A673 (cell line): ENCODE data around the gene MSI2. TPM values are rescaled to one million over a fixed set of nuclear protein-coding genes. Genes with fewer than 3 reads are reported as not detected.

ENCODE experiments used
- BruUV-seq: library from RNA; stranded (reverse); fragments of 400-500 nt; replicated peaks from 2 replicates; lab custom pipeline; 2021; lab: Mats Ljungman, UMichigan
- CTCF ChIA-PET: fragments of 300-600 bp; sonication (Branson Sonifier 250); formaldehyde crosslinking; loops from one replicate; lab custom pipeline; 2022; ENCODE audit warnings: antibody characterized with exemption; lab: Charles Lee
- POLR2A ChIA-PET: fragments of 300-600 bp; sonication (Branson Sonifier 250); formaldehyde crosslinking; loops from one replicate; lab custom pipeline; 2022; ENCODE audit warnings: antibody characterized with exemption; ENCODE audit not compliant: low non-redundant PET; lab: Charles Lee
- DNase-seq: peaks from one replicate; pipeline ENCODE4 v3.0.0-alpha.2; 2015; ENCODE audit warnings: low spot score
- H3K27ac ChIP-seq: fragments of 200-600 bp; sonication (generic); 2 replicates; pipeline ENCODE4 v1.5.1; 2016; ENCODE audit warnings: mixed run types, low read depth, mild to moderate bottlenecking, mixed read lengths, antibody characterized with exemption, low read length; ENCODE audit not compliant: poor library complexity, severe bottlenecking
- H3K27me3 ChIP-seq: fragments of 200-600 bp; sonication (generic); replicated peaks from 2 replicates; pipeline ENCODE4 v1.6.1; 2017; ENCODE audit warnings: mixed run types, low read depth, mild to moderate bottlenecking, mixed read lengths, antibody characterized with exemption, low read length; ENCODE audit not compliant: insufficient read depth, poor library complexity
- H3K36me3 ChIP-seq: fragments of 200-600 bp; sonication (generic); 2 replicates; pipeline ENCODE4 v1.6.1; 2016; ENCODE audit warnings: mixed run types, mild to moderate bottlenecking, mixed read lengths, antibody characterized with exemption, low read length; ENCODE audit not compliant: insufficient read depth, poor library complexity, severe bottlenecking
- H3K4me1 ChIP-seq: fragments of 200-600 bp; sonication (generic); 2 replicates; pipeline ENCODE4 v1.6.1; 2017; ENCODE audit warnings: mixed run types, mild to moderate bottlenecking, mixed read lengths, antibody characterized with exemption, low read length; ENCODE audit not compliant: insufficient read depth, poor library complexity, severe bottlenecking
- H3K4me3 ChIP-seq: fragments of 200-600 bp; sonication (generic); 2 replicates; pipeline ENCODE4 v1.5.1; 2016; ENCODE audit warnings: low read depth, mixed run types, mild to moderate bottlenecking, mixed read lengths, low read length; ENCODE audit not compliant: poor library complexity, severe bottlenecking
- H3K9me3 ChIP-seq: fragments of 200-600 bp; sonication (generic); 2 replicates; pipeline ENCODE4 v1.6.1; 2016; ENCODE audit warnings: mixed run types, low read depth, mild to moderate bottlenecking, mixed read lengths, antibody characterized with exemption, low read length; ENCODE audit not compliant: poor library complexity, severe bottlenecking
- CTCF ChIP-seq: fragments of 300-800, 200-600 bp; sonication (generic); conservative IDR thresholded peaks from 2 replicates; pipeline ENCODE4 v1.5.1; 2017; ENCODE audit warnings: low read depth, mild to moderate bottlenecking, antibody characterized with exemption, low read length, moderate library complexity, mixed read lengths
- EZH2 ChIP-seq: fragments of 200-600 bp; sonication (generic); IDR thresholded peaks from 2 replicates; pipeline ENCODE4 v1.6.1; 2017; ENCODE audit warnings: borderline replicate concordance, low read depth, mild to moderate bottlenecking, mixed read lengths, antibody characterized with exemption, low read length; ENCODE audit not compliant: poor library complexity, severe bottlenecking
- intact Hi-C: fragments of 100-400 bp; cut with micrococcal nuclease; formaldehyde crosslinking; loops from one replicate; pipeline ENCODE4 v1.10.0; 2022; ENCODE audit not compliant: unreplicated experiment
- total RNA-seq: library from RNA; stranded (reverse); gene quantifications from 2 replicates; pipeline ENCODE4 v1.2.3, GENCODE V29; 2021

Gene MSI2
- total RNA-seq, 1 experiment from 2014 or later: 108 TPM

- intact Hi-C loops: loop anchor here (5.0 kb wide), 1 partner anchor 77 kb away; no protein-coding TSS in a partner anchor
- Histone ChIP-seq H3K27me3 (no peaks in the 10 kb centered on the region), H3K4me1 (peaks cover 10% of the 10 kb centered on the region), H3K36me3 (no peaks in the 10 kb centered on the region), H3K4me3 (no peak overlapping the region), H3K27ac (no peak overlapping the region), H3K9me3 (no peaks in the 10 kb centered on the region)
- no peak for DNase-seq
- ChIA-PET CTCF (no interaction called here), POLR2A (no interaction called here)
- TF ChIP-seq CTCF (no peak), EZH2 (no peak)
- BruUV-seq: no TSS peak
Observed at GRCh38 chr17:57595426-57595825, 339.1 kb downstream of the MSI2 start.

GRCh38 chr17:57595947-57596695 is 339.8 kb downstream of the MSI2 start:
- no peak overlapping the region for H3K4me3 ChIP-seq
- TF ChIP-seq CTCF: no peak
- TF ChIP-seq EZH2: no peak
- no peaks in the 10 kb centered on the region for H3K36me3 ChIP-seq
- intact Hi-C loops: loop anchor here (5.0 kb wide), 1 partner anchor 76 kb away; no protein-coding TSS in a partner anchor
- POLR2A ChIA-PET: no interaction called here
- CTCF ChIA-PET: interaction anchor here (1.3 kb wide), 1 partner anchor 187 kb away, joined by 9 read pairs; no protein-coding TSS in a partner anchor
- DNase-seq: no peak
- no TSS peak for BruUV-seq
- no peak overlapping the region for H3K27ac ChIP-seq
- no peaks in the 10 kb centered on the region for H3K27me3 ChIP-seq
- H3K4me1 ChIP-seq: peaks cover 10% of the 10 kb centered on the region
- no peaks in the 10 kb centered on the region for H3K9me3 ChIP-seq

GRCh38 chr17:57597101-57597500 is 340.8 kb downstream of the MSI2 start:
- H3K27me3 ChIP-seq: no peaks in the 10 kb centered on the region
- DNase-seq: no peak
- ChIA-PET CTCF (interaction anchor here (0.7 to 2.2 kb wide), 5 partner anchors 12 to 479 kb away, joined by 3 to 23 read pairs (median 6); no protein-coding TSS in a partner anchor), POLR2A (interaction anchor here (0.6 kb wide), 1 partner anchor 341 kb away, joined by 3 read pairs; the partner anchor contains the start of gene MSI2)
- intact Hi-C loops: loop anchor here (5.0 kb wide), 1 partner anchor 75 kb away; no protein-coding TSS in a partner anchor
- no peak overlapping the region for H3K27ac ChIP-seq
- TF ChIP-seq EZH2 (no peak), CTCF (no peak)
- H3K9me3 ChIP-seq: no peaks in the 10 kb centered on the region
- peaks cover 10% of the 10 kb centered on the region for H3K4me1 ChIP-seq
- no TSS peak for BruUV-seq
- H3K4me3 ChIP-seq: no peak overlapping the region
- H3K36me3 ChIP-seq: no peaks in the 10 kb centered on the region
